Activated CD4-positive, alpha-beta T cell treated with anti-CD3 and anti-CD28 coated beads for 1 hour (primary cell): ENCODE measurements around the gene UBQLN1.
"Not testable (repeated sequence)": the region's sequence is repeated elsewhere in the genome, so short reads cannot be mapped to it uniquely, and the experiment has no call there.

Experiments
- DNase-seq: peaks from one replicate; pipeline ENCODE4 v3.0.0-alpha.2; 2020

UBQLN1 gene

GRCh38 chr9:83629433-83630104 is 78.2 kb downstream of the UBQLN1 start:
- DNase-seq: no peak

- no peak for DNase-seq
These were observed 79.2 kb downstream of the UBQLN1 start for GRCh38 chr9:83628540-83628939.

GRCh38 chr9:83625178-83625577 is 82.6 kb downstream of the UBQLN1 start:
- no peak for DNase-seq

- no peak for DNase-seq
These were observed 84.1 kb downstream of the UBQLN1 start for GRCh38 chr9:83623679-83624076.

GRCh38 chr9:83622939-83623678 is 84.6 kb downstream of the UBQLN1 start, which contains the start of gene IDNK:
IDNK (plus strand) TSS chr9:83623143; CDS start chr9:83623172, 29 bp downstream.
- peak; percentile 37 for DNase-seq

- no peak for DNase-seq
These were observed 85.3 kb downstream of the UBQLN1 start for GRCh38 chr9:83622433-83622938.

GRCh38 chr9:83620841-83621636 is 86.7 kb downstream of the UBQLN1 start:
- no peak for DNase-seq

- no peak for DNase-seq
These were observed 90.5 kb downstream of the UBQLN1 start for GRCh38 chr9:83617299-83617698.

GRCh38 chr9:83613298-83613697 is 94.5 kb downstream of the UBQLN1 start:
- DNase-seq: not testable (repeated sequence)
